ENCODE measurements around the gene DLG5.

The DLG5 gene

DNA sequence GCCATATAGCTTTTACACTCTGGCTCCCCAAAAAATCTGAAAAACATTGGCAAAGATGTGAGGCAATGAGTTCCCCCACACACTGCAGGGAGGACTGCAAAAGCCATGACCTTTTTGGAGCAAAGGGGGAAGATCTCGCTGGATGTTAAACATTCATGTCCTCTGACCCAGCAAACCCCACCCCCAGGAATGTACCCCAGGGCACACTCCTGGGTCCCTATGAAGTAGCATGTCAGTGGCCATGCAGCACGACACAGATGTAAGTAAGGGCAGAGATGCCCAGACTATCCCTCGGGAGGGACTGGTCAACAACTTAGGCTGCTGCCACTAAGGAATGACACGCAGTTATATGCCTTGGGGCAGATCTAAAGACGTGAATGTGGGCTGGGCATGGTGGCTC, 100.6 kb downstream of the DLG5 start:
- DNase-seq (ENCODE audit: low read depth) = no peak
- TF ChIP-seq, protein P1, sequence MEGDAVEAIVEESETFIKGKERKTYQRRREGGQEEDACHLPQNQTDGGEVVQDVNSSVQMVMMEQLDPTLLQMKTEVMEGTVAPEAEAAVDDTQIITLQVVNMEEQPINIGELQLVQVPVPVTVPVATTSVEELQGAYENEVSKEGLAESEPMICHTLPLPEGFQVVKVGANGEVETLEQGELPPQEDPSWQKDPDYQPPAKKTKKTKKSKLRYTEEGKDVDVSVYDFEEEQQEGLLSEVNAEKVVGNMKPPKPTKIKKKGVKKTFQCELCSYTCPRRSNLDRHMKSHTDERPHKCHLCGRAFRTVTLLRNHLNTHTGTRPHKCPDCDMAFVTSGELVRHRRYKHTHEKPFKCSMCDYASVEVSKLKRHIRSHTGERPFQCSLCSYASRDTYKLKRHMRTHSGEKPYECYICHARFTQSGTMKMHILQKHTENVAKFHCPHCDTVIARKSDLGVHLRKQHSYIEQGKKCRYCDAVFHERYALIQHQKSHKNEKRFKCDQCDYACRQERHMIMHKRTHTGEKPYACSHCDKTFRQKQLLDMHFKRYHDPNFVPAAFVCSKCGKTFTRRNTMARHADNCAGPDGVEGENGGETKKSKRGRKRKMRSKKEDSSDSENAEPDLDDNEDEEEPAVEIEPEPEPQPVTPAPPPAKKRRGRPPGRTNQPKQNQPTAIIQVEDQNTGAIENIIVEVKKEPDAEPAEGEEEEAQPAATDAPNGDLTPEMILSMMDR (IDR thresholded peaks at IDR 0.05; ENCODE audit: low read depth, low read length, missing control alignments) = no peak
- no peak overlapping the region for H3K4me3 ChIP-seq (ENCODE audit: low read depth, low read length)

DNA sequence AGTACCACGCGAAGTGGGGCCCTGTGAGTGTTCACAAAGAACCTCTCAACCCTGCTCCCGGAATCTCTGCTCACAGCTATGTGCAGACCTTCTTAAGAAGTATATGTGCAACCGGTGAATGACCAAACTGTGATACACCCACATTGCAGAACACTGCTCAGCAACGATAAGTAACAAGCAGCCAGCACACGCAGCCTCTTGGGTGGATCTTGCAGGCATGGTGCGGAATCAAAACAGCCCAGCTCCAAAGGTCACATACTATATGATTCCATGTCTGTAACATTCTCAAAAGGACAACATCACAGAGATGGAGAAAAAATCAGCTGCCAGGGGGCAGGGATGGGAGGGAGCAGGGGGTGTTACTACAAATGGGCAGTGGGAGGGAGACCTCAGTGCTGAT, 101.6 kb downstream of the DLG5 start:
- TF ChIP-seq, protein P1 (IDR thresholded peaks at IDR 0.05; ENCODE audit: low read depth, low read length, missing control alignments) = no peak
- DNase-seq (ENCODE audit: low read depth) = no peak
- H3K4me3 ChIP-seq (ENCODE audit: low read depth, low read length) = no peak overlapping the region

DNA sequence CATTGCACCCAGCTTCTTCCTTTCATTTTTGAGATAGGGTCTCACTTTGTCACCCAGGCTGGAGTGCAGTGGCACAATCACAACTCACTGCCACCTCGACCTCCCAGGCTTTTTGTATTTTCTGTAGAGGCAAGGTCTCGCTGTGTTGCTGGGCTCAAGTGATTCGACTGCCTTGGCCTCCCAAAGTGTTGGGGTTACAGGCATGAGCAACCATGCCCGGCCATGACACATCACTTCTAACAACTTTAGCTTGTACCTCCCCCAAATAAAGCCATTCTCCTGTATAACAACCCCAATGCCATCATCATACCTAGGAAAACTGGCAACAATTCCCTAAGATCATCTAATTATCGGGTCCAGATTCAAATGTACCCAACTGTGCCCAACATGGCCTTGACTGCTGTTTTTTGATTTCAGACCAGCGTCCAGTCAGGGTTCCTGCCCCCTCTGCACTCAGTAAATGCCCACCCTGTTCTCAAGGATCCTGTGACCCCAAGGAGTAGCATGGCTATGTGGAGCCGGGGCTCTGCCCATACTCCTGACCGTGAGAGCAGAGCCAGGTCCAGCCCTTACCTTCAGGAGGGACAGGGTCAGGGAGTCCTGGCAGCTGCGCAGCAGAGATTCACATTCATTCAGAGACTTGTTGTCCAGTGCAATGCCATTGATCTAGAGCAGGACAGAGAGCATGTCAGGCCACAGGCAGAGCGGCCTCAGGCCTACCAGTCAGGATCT, 102.6 kb downstream of the DLG5 start:
- no peak overlapping the region for H3K4me3 ChIP-seq (ENCODE audit: low read depth, low read length)
- no peak for DNase-seq (ENCODE audit: low read depth)
- TF ChIP-seq, protein P1 (IDR thresholded peaks at IDR 0.05; ENCODE audit: low read depth, low read length, missing control alignments) = no peak

DNA sequence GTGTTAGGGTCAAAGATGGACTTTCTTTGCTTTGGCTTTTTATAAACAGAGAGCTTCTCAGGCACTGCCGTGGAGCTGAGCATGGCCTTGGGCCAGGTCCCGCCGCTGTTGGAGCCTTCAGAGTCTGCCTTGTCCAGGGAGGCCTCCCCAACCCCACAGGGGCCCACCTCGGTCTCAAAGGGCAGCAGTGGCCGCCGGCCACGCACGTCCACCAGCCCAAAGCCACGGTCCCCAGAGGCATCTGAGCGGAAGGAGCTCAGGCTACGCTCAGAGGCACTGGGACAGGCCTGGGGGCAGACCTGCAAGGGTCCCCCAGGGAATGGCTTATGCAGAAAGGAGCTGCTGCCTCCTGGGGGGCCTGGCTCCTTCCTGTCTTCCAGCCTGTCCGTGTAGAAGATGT, 105.0 kb downstream of the DLG5 start:
- H3K4me3 ChIP-seq (ENCODE audit: low read depth, low read length) = no peak overlapping the region
- no peak for DNase-seq (ENCODE audit: low read depth)
- TF ChIP-seq, protein P1 (IDR thresholded peaks at IDR 0.05; ENCODE audit: low read depth, low read length, missing control alignments) = no peak

DNA sequence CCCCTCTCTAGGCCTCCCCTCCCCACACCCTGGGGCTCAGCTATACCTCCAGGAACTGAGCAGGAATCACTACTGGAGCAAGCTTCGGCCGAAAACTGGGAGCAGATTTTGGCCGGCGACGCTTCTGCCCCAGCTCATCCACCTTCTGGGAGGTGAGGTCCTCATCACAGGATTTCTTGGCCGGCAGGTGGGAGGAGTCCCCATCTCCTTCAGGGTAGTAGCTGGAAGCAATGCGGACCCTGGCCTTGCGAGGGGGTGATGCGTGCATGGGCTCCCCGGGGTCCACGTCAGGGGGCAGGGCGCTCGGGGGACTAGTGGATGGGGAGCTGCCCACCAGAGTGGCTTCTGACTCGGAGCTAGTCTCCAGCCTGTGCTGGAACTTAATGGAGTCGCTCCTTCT, 105.5 kb downstream of the DLG5 start:
- no peak overlapping the region for H3K4me3 ChIP-seq (ENCODE audit: low read depth, low read length)
- TF ChIP-seq, protein P1 (IDR thresholded peaks at IDR 0.05; ENCODE audit: low read depth, low read length, missing control alignments) = no peak
- DNase-seq (ENCODE audit: low read depth) = no peak

DNA sequence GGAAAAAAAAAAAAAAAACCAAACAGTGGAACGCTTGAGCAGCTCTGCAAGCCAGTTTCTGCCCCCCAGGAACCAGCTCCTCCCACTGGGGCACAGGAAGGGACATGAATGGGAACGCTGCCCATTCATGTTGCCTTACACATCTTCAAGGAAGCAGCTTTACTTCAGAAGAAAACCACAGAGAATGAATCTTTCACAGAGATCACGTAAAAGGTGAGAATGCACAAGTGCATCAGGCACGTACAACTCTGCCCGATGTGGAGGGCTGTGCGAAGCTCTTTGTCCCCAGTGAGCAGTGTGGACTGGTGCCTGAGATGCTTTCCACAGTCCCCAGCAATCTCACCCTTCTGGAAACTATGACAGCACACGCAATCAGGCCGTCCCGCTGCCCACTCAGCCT, 106.2 kb downstream of the DLG5 start:
- DNase-seq (ENCODE audit: low read depth) = no peak
- TF ChIP-seq, protein P1 (IDR thresholded peaks at IDR 0.05; ENCODE audit: low read depth, low read length, missing control alignments) = no peak

More for the DNA sequence above, 106.2 kb downstream of the DLG5 start:
- no peak overlapping the region for H3K4me3 ChIP-seq (ENCODE audit: low read depth, low read length)
